SU-DHL-6 (cell line): ENCODE results near the gene EXOC2.

ENCODE experiments used
- H2AFZ ChIP-seq: fragments of 200-600 bp; sonication (generic); 2 replicates; pipeline ENCODE4 v1.6.1; 2014; ENCODE audit warnings: low read depth, mild to moderate bottlenecking, moderate library complexity, mixed read lengths, antibody characterized with exemption, low read length; ENCODE audit not compliant: severe bottlenecking
- H3F3A ChIP-seq: fragments of 200-600 bp; shearing (Covaris generic); 2 replicates; pipeline ENCODE4 v1.6.0; 2016; ENCODE audit warnings: antibody characterized with exemption, mild to moderate bottlenecking; ENCODE audit not compliant: insufficient read depth
- H3K27ac ChIP-seq: fragments of 200-600 bp; sonication (generic); 2 replicates; pipeline ENCODE4 v1.5.1; 2016; ENCODE audit warnings: low read depth, mild to moderate bottlenecking, low read length, moderate library complexity, mixed read lengths
- H3K27me3 ChIP-seq: fragments of 200-600 bp; sonication (generic), shearing (Covaris generic); 2 replicates; pipeline ENCODE4 v1.6.0; 2014; ENCODE audit warnings: mild to moderate bottlenecking, low read length
- H3K36me3 ChIP-seq: fragments of 200-600 bp; sonication (generic); 2 replicates; pipeline ENCODE4 v1.6.1; 2014; ENCODE audit warnings: mild to moderate bottlenecking, low read length, mixed read lengths
- H3K4me2 ChIP-seq: fragments of 300-600, 200-600 bp; shearing (Covaris generic), sonication (generic); 2 replicates; pipeline ENCODE4 v1.6.0; 2014; ENCODE audit warnings: low read length, low read depth, mild to moderate bottlenecking; ENCODE audit not compliant: poor library complexity, severe bottlenecking
- H3K4me3 ChIP-seq: fragments of 200-600 bp; sonication (generic); 2 replicates; pipeline ENCODE4 v1.5.1; 2014; ENCODE audit warnings: antibody characterized with exemption, low read length, mild to moderate bottlenecking, mixed read lengths; ENCODE audit not compliant: insufficient read depth, poor library complexity, severe bottlenecking
- H3K79me2 ChIP-seq: fragments of 200-600 bp; sonication (generic); 2 replicates; pipeline ENCODE4 v1.6.1; 2014; ENCODE audit warnings: mild to moderate bottlenecking, low read length, moderate library complexity; ENCODE audit not compliant: insufficient read depth
- H3K9ac ChIP-seq: fragments of 200-600 bp; sonication (generic); 2 replicates; pipeline ENCODE4 v1.7.0; 2014; ENCODE audit warnings: mild to moderate bottlenecking, low read length
- H3K9me2 ChIP-seq: fragments of 200-600 bp; sonication (generic); replicated peaks from 2 replicates; pipeline ENCODE4 v1.6.1; 2014; ENCODE audit warnings: low read length; ENCODE audit not compliant: insufficient read depth
- H3K9me3 ChIP-seq: fragments of 200-600 bp; sonication (generic); 2 replicates; pipeline ENCODE4 v1.6.1; 2014; ENCODE audit warnings: low read length, mixed read lengths; ENCODE audit not compliant: insufficient read depth
- H4K20me1 ChIP-seq: fragments of 200-600 bp; sonication (generic); 2 replicates; pipeline ENCODE4 v1.6.1; 2014; ENCODE audit warnings: low read depth, mild to moderate bottlenecking, antibody characterized with exemption, low read length, moderate library complexity, mixed read lengths
- EZH2phosphoT487 ChIP-seq: fragments of 200-600 bp; sonication (generic), shearing (Covaris generic); conservative IDR thresholded peaks from 2 replicates; pipeline ENCODE4 v1.6.1; 2018; ENCODE audit warnings: mild to moderate bottlenecking, antibody characterized with exemption, low read length, moderate library complexity, mixed read lengths
- TF ChIP-seq, protein P1 (sequence below): fragments of 200-600 bp; sonication (generic); IDR thresholded peaks from one replicate; pipeline ENCODE4 v1.5.1; 2017; ENCODE audit warnings: antibody characterized with exemption, mild to moderate bottlenecking, low read length, moderate library complexity; ENCODE audit not compliant: insufficient read depth, poor library complexity, severe bottlenecking

Gene EXOC2

DNA sequence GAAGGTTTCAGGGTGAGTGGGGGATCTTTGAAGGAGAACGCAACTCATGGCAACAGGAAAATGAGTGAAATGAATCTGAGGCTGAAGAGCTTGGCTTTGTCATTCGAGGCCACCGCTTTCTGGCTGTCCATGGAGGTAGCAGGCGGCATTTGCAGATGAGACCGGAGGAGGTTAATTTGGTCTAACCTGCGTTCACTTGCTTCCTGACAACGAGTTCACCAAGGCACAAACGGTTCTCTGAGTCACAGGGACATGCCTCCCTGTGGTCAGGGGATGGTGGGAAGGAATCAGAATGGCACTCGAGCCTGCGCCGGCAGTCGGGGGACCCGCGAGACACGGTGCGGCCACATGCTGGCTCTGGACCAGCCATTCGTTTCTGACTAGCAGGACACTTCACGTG, 226.4 kb downstream of the EXOC2 start:
- H3F3A ChIP-seq: no peaks in the 10 kb centered on the region
- no peaks in the 10 kb centered on the region for H4K20me1 ChIP-seq
- no peaks in the 10 kb centered on the region for H3K9me3 ChIP-seq
- no peaks in the 10 kb centered on the region for H3K27me3 ChIP-seq
- H3K36me3 ChIP-seq: no peaks in the 10 kb centered on the region
- no peak overlapping the region for H3K4me2 ChIP-seq
- no peak overlapping the region for H3K9ac ChIP-seq
- TF ChIP-seq EZH2phosphoT487: no peak
- TF ChIP-seq, protein P1, sequence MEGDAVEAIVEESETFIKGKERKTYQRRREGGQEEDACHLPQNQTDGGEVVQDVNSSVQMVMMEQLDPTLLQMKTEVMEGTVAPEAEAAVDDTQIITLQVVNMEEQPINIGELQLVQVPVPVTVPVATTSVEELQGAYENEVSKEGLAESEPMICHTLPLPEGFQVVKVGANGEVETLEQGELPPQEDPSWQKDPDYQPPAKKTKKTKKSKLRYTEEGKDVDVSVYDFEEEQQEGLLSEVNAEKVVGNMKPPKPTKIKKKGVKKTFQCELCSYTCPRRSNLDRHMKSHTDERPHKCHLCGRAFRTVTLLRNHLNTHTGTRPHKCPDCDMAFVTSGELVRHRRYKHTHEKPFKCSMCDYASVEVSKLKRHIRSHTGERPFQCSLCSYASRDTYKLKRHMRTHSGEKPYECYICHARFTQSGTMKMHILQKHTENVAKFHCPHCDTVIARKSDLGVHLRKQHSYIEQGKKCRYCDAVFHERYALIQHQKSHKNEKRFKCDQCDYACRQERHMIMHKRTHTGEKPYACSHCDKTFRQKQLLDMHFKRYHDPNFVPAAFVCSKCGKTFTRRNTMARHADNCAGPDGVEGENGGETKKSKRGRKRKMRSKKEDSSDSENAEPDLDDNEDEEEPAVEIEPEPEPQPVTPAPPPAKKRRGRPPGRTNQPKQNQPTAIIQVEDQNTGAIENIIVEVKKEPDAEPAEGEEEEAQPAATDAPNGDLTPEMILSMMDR: no peak
- H3K27ac ChIP-seq: no peak overlapping the region
- H3K79me2 ChIP-seq: no peaks in the 10 kb centered on the region
- no peak overlapping the region for H3K4me3 ChIP-seq
- no peaks in the 10 kb centered on the region for H3K9me2 ChIP-seq
- H2AFZ ChIP-seq: no peak overlapping the region

DNA sequence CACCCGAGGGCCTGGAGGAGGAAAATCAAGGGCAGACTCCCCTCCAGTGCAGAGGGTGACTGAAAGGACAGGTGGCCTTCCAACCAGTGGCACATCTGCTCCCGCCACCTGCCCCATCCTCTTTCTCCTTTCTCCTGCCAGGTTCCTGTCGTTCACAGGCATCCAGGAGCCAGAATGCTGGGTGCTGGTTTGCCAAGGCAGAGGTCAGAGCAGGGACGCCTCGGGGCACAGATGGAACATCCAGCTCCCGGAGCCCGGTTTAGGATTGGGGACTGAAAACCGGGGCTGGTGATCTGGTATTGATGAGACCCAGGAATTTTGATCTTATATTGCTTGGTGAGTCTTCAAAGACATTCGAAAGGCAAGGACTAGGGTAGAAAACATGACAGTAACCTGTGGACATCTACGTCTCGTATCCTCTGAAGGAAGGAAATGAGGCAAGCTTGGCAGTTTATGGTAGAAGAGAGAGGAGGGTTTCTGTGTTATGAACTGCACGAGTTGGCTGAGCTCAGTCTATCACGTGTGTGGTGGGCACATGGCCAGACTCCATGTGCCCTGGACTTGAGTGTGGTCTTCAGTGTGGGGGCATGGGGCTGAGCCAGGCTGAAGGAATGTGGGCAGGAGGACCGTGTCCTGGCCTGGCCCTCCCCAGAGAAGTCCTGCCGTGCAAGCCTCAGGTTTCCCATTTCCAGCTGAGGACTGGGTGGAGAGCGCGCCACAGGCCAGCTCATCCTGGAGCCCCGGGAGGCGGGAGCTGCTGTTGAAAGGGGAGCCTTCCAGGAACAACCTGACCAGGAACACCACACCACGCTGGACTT, 227.2 kb downstream of the EXOC2 start:
- Histone ChIP-seq H3K79me2 (no peaks in the 10 kb centered on the region), H3K36me3 (no peaks in the 10 kb centered on the region), H3K4me2 (no peak overlapping the region), H3K27ac (no peak overlapping the region), H2AFZ (no peak overlapping the region), H3K4me3 (no peak overlapping the region), H4K20me1 (no peaks in the 10 kb centered on the region), H3K9me3 (no peaks in the 10 kb centered on the region), H3F3A (no peaks in the 10 kb centered on the region), H3K9ac (no peak overlapping the region), H3K9me2 (no peaks in the 10 kb centered on the region), H3K27me3 (no peaks in the 10 kb centered on the region)
- TF ChIP-seq, protein P1: no peak
- no peak for TF ChIP-seq EZH2phosphoT487

GRCh38 chr6:456887-457286, 236.1 kb downstream of the EXOC2 start:
- Histone ChIP-seq H3K27me3 (0 out of 2 replicates have a peak, but pooled peaks cover 5% of the 10 kb centered on the region), H3K4me3 (no peak overlapping the region), H3K36me3 (no peaks in the 10 kb centered on the region), H2AFZ (no peak overlapping the region), H3K9me2 (no peaks in the 10 kb centered on the region), H3K79me2 (no peaks in the 10 kb centered on the region), H3K27ac (no peak overlapping the region), H3F3A (no peaks in the 10 kb centered on the region), H3K9ac (no peak overlapping the region), H3K9me3 (no peaks in the 10 kb centered on the region), H3K4me2 (no peak overlapping the region), H4K20me1 (no peaks in the 10 kb centered on the region)
- no peak for TF ChIP-seq EZH2phosphoT487
- TF ChIP-seq, protein P1: no peak
